ENCODE measurements around the gene DNMT3A.

DNA sequence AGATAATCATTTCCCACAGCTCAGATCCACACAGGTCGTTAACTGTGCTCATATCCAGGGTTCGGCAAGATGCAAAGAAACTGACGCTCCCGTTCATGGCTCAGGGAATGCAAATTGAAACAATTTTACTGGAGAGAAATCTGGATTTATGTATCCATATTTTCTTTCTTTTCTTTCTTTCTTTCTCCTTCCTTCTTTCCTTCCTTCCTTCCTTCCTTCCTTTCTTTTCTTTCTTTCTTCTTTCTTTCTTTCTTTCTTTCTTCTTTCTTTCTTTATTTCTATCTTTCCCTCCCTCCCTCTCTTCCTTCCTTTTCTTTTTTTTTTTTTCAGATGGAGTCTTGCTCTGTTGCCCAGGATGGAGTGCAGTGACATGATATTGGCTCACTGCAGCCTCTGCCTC lies 153.3 kb downstream of the DNMT3A start:
- TF ChIP-seq POLR2AphosphoS5 (IDR thresholded peaks at IDR 0.05; ENCODE audit: low read depth, low read length): no peak
- no peak for TF ChIP-seq SIN3A (IDR thresholded peaks at IDR 0.05; ENCODE audit: borderline replicate concordance, insufficient read depth, low read length)
- no peak for TF ChIP-seq REST (IDR thresholded peaks at IDR 0.05; ENCODE audit: insufficient read depth in 1 of 2, low read depth in 2 of 2, low read length in 2 of 2)
- no peak for TF ChIP-seq TAF1 (IDR thresholded peaks at IDR 0.05; ENCODE audit: borderline replicate concordance, insufficient read depth, low read length)
- TF ChIP-seq FOXP2 (optimal IDR thresholded peaks at IDR 0.05; ENCODE audit: borderline replicate concordance, extremely low read depth, extremely low read length, insufficient read depth): no peak
